GM10248 (cell line): Measurements from ENCODE around the gene KDM2A.

ENCODE experiments used
- CTCF ChIA-PET: fragments of 300-600 bp; sonication (Branson Sonifier 250); formaldehyde crosslinking; extraction: SDS; loops from one replicate; lab custom pipeline; 2021; ENCODE audit warnings: antibody characterized with exemption; lab: Yijun Ruan, JAX
- POLR2A ChIA-PET: fragments of 350-650 bp; sonication (Branson Sonifier 250); formaldehyde crosslinking; extraction: SDS; loops from one replicate; lab custom pipeline; 2020; ENCODE audit warnings: antibody characterized with exemption; lab: Yijun Ruan, JAX
- DNase-seq: peaks from one replicate; pipeline ENCODE4 v3.0.0; 2012; ENCODE audit errors: extremely low spot score
- CTCF ChIP-seq: IDR thresholded peaks from 2 replicates; pipeline ENCODE4 v1.5.1; 2012; ENCODE audit warnings: mild to moderate bottlenecking, low read depth; ENCODE audit errors: extremely low read depth, missing control alignments, control extremely low read depth

The KDM2A gene

GRCh38 chr11:67267188-67268080, 148.4 kb downstream of the KDM2A start:
- ChIA-PET POLR2A (interaction anchor here (0.6 to 1.1 kb wide), 3 partner anchors 10 to 107 kb away, joined by 3 to 4 read pairs (median 3); no protein-coding TSS in a partner anchor), CTCF (interaction anchor here (0.8 to 6.3 kb wide), 21 partner anchors 8 to 186 kb away, joined by 3 to 56 read pairs (median 4); partner anchors contain the start of genes ANKRD13D and POLD4)
- no peak for DNase-seq
- TF ChIP-seq CTCF = no peak

DNA sequence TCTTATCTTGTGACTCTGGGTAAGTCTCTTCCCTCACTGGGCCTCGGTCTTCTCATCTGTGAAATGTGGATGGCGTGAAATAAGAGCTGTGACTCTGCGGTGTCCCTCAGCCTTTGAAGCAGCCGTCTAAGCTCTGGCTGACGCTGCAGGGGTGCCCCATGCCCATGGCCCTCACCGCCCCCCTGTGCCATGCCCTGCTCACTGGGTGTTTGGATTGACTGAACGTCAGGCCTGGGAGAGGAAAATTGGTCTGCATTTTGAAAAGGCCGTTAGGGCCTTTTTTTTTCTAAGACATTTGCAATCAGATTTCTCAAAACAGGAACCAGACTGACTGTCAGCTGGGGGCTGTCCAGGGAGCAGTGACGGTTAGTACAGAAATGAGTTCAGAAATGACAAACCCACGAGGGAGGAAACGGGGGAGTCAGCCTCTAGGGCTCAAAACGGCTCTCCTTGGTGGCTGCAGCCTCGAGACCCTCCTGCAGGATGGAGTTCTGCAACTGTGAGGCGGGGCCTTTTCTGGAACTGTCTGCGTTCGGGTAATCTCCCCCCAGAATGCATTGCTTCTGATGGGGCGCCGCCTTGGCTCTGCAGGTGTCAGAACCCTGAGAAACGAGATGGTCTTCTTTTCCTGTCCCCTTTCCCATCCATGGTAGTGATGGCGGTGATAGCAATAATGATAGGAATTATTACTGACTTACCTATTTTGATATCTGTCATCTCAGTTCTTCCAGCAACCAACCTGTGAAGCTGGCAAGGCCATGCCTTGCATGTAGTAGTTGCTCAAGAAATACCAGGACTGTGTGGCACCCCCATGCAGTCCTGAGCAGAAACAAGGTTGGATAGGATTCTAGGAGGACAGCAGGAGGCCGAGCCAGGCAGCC, 149.3 kb downstream of the KDM2A start:
- ChIA-PET CTCF (interaction anchor here (0.8 to 6.3 kb wide), 10 partner anchors 9 to 187 kb away, joined by 3 to 56 read pairs (median 8); partner anchors contain the start of gene ANKRD13D), POLR2A (interaction anchor here (0.8 to 1.1 kb wide), 3 partner anchors 9 to 214 kb away, joined by 3 to 4 read pairs (median 3); no protein-coding TSS in a partner anchor)
- DNase-seq = peak; percentile 88
- no peak for TF ChIP-seq CTCF

GRCh38 chr11:67268962-67269268, 149.9 kb downstream of the KDM2A start:
- ChIA-PET CTCF (interaction anchor here (1.0 to 6.3 kb wide), 3 partner anchors 48 to 113 kb away, joined by 4 to 56 read pairs (median 10); no protein-coding TSS in a partner anchor), POLR2A (interaction anchor here (0.7 kb wide), 1 partner anchor 180 kb away, joined by 4 read pairs; no protein-coding TSS in a partner anchor)
- DNase-seq = no peak
- no peak for TF ChIP-seq CTCF

DNA sequence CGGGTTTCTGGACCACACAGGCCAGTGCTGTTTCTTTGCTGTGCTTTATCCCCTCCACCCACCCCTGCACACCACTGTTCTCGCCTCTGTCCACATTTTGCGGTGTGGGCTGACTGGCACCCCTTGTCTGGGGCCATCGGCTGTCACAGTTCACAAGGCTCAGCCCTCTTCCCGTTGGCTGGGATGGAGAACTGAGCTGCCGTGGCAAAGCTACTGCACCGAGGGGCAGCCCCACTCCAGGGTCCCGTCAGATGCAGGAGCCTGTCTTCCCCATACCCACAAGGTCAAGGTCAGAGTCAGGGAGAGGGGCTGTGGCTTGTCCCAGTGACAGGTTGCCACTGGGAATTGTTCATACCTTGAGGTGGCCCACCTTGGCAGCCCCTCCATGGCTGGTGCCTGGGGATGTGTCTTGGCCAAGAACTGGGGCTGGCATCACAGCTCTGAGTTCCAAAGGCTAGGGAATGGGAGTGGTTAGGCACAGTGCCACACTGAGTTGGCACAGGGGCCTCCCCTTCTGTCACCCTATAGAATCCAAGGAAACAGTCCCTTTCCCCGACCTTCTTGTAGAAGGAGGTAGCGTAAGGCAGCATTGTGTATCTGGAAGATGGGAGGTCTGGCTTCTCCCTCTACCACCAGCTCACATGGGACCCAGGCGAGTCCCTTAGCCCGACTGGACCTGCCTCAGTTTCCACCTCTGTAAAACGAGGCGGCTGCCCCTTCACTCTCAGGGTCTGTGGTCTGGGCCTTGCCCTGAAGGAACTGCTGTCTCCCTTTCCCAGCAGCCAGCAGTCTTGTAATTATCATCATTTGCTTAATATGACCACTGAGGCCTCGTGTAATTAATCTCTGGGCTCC, 150.6 kb downstream of the KDM2A start:
- CTCF ChIA-PET = interaction anchor here (0.6 to 6.3 kb wide), 7 partner anchors 8 to 113 kb away, joined by 3 to 56 read pairs (median 4); no protein-coding TSS in a partner anchor

More for the DNA sequence above, 150.6 kb downstream of the KDM2A start:
- POLR2A ChIA-PET = interaction anchor here (0.7 kb wide), 1 partner anchor 181 kb away, joined by 4 read pairs; no protein-coding TSS in a partner anchor
- DNase-seq = no peak
- no peak for TF ChIP-seq CTCF
